GM18519 (cell line): ENCODE data around the gene SIGLEC14.
"Not testable (repeated sequence)": the region's sequence is repeated elsewhere in the genome, so short reads cannot be mapped to it uniquely, and the experiment has no call there.

ENCODE experiments used
- ATAC-seq: cut with Tn5 transposase; IDR thresholded peaks from one replicate; pipeline ENCODE4 v1.9.1; 2021; ENCODE audit warnings: mild to moderate bottlenecking, moderate library complexity; ENCODE audit not compliant: unreplicated experiment, low FRiP score

Gene SIGLEC14

GRCh38 chr19:51675911-51676565 is 29.4 kb upstream of the SIGLEC14 start:
- ATAC-seq = not testable (repeated sequence)

DNA sequence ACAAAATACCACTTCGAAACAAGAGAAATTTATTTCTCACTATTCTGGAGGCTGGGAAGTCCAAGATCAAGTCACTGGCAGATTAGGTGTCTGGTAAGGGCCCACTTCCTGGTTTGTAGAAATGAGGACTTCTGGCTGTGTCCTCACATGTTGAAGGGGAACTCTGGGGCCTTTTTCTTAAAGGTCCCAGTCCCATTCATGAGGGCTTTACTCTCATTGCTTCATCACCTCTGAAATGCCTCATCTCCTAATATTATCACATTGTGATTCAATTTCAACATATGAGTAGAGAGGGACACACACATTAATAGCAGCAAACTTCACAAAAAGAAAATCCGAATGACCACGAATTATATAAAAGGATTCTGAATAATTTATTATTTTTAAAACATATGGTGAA is 21.6 kb upstream of the SIGLEC14 start:
- ATAC-seq = no peak

DNA sequence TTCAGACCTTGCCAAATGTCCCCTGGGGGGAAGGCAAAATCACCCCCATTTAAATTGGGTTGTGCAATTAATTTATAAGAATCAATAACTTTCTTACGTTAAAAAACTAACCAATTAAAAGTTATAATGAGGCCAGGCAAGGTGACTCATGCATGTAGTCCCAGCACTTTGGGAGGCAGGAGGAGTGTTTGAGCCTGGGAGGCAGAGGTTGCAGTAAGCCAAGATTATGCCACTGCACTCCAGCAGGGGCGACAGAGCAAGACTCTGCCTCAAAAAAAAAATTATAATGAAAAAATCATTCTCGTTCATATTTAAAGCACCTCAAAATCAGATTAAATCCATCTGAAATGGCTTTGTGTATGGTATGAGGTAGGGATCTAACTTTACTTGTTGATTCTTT is 18.4 kb upstream of the SIGLEC14 start:
- no peak for ATAC-seq

- no peak for ATAC-seq
Observed at GRCh38 chr19:51664131-51664530, 17.5 kb upstream of the SIGLEC14 start.

DNA sequence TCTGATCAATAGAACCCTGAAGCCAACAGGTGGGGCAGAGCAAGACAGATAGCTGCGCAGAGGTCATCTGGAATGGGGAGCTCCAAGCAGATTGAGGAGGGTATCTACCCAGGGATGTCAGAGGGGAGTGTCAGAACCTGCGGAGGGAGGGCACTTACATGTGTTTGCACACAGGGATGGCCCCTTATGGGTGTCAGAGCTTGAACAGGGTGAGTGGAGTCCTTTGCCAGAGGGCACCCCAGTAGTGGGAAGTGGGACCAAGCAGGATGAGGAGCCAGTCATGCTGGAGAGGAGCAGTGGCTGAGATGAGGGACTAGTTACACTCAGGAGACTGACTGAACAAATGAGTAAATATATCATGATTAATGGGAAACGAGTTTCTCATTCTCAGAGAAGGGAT is 17.0 kb upstream of the SIGLEC14 start:
- no peak for ATAC-seq

- no peak for ATAC-seq
Observed at GRCh38 chr19:51660975-51661600, 14.5 kb upstream of the SIGLEC14 start.

DNA sequence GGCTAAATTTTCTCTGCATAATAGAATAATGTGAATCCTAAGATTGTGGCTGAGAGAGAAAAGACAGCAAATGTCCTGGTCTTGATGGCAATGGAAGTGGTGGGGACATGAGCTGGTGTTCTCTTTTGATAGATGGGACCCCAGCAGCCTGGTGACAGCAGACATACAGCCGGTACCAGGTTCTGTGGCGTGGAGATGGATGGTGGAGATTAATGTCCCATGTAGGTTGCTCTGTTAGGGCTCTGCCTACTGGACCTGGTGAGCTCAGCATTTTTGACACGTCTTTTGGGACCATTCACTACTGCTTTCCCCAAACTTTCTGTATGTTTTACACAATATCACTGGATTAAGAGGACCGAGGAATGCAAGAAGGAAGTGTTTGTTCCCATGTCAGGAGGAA is 8.2 kb upstream of the SIGLEC14 start:
- no peak for ATAC-seq

DNA sequence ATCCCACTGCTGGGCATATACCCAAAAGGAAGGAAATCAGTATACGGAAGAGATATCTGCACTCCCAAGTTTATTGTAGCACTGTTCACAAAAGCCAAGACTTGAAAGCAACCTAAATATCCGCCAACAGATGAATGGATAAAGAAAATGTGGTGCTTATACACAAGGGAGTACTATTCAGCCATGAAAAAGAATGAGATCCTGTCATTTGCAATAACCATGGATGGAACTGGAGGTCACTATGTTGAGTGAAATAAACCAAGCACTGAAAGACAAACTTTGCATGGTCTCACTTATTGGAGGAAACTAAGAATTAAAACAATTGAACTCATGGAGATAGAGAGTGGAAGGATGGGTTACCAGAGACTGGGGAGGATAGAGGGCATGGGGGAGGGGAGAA is 6.5 kb upstream of the SIGLEC14 start:
- ATAC-seq = no peak

- no peak for ATAC-seq
Observed at GRCh38 chr19:51652266-51652665, 5.6 kb upstream of the SIGLEC14 start.

DNA sequence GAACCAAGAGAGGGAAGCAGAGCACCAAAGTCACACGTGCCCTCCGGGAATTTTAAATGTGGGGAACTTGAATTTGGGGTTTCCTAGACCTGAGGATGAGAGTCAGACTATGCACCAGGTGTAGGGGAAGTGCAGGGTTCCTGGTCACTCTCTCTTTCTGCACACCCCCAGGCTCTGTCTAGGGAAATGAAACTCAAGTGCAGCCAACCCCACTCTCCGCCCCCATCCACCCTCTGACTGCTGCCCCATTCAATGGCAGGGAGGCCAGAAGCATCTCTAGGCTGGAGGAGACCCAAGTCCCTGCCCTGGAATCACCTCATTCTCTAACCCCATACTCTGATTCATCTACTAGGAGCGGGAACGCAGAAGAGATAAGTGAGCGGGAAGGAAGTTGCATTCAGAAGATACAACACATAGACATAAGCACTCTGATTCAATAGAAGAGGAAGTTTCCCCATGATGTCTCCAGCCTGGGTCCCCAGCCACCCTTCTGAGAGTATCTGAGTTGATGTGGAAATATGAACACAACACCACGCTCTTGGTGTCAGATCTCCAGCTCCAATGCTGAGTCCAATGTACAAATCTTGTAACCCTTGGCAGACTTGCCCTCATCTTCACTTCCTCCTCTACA is 4.7 kb upstream of the SIGLEC14 start:
- no peak for ATAC-seq

DNA sequence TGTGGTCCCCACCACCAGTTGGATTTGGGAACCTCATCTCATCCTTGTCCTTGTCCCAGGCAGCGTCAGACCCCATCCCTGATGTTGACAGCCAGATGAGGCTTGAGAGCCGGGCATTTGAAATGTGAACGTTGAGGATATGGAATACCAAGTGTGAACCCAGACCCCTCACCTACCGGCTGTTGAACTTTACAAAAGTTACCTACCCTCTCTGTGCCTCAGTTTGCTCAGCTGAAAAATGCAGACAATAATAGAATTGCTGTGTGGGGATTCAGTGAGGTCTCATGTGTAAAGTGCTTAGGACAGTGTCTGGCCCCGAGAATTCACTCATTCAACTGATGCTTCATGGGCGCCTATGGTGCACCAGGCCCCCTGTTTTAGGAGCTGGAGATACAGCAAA is 693 bp upstream of the SIGLEC14 start:
- no peak for ATAC-seq

- ATAC-seq = no peak
Observed at GRCh38 chr19:51644636-51645271, 1.9 kb downstream of the SIGLEC14 start.

GRCh38 chr19:51641648-51642047 is 5.0 kb downstream of the SIGLEC14 start:
- no peak for ATAC-seq

GRCh38 chr19:51640386-51640785 is 6.2 kb downstream of the SIGLEC14 start:
- ATAC-seq = no peak

GRCh38 chr19:51639916-51640315 is 6.7 kb downstream of the SIGLEC14 start:
- no peak for ATAC-seq

DNA sequence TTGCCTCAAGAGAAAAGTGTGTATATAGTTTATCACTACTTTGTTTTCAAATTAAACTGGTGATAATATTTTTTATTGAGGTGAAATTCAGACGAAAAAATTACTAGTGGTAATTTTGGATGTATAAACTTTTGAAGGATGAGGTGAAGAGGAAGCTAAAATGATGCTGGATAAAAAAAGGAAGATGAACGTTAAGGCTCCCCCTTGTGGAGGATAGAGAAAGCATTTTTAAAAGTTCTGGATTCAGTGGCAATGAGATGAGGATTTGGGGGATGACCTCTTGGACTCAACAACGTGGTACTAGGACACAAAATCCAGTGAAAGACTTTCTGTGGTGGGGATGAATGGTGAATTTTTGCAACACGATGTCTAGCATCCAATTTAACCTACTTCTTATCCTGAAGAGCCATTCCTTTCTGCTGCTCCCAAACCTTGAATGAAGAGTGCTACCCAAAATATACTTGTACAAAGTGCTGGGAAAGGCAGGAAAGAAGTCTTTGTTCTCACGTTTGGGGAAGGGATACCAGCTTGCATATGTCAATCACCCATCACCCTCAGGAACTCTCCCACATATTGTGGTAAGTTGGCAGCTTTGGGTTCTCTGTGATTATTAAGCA is 9.2 kb downstream of the SIGLEC14 start:
- ATAC-seq = no peak

- ATAC-seq = no peak
Observed at GRCh38 chr19:51632126-51632525, 14.5 kb downstream of the SIGLEC14 start.

DNA sequence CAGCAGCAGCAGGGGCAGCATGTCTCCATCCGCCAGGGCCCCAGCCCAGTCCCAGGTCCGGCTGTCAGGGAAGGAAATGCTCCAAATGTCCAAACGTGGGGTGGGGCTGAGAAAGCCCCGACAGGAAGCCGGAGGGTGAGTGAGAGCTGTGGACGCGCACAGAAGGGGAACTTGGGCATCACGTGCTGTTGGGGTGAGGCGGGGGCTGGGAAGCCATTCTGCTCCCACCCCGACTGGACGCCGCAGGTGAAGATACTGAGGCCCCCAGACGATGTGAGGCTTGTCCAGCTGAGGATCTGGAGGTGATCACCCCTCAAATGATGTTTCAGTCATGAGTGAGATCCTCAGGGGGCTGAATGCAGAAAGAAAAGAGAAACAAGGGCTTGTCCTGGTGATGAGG is 16.3 kb downstream of the SIGLEC14 start, which contains the start of gene SIGLEC5:
Gene SIGLEC5, minus strand, starts transcription at position 87 of the 400 bp plus-strand sequence. Its CDS starts 66 bp downstream, at position 21.
- ATAC-seq = not testable (repeated sequence)

DNA sequence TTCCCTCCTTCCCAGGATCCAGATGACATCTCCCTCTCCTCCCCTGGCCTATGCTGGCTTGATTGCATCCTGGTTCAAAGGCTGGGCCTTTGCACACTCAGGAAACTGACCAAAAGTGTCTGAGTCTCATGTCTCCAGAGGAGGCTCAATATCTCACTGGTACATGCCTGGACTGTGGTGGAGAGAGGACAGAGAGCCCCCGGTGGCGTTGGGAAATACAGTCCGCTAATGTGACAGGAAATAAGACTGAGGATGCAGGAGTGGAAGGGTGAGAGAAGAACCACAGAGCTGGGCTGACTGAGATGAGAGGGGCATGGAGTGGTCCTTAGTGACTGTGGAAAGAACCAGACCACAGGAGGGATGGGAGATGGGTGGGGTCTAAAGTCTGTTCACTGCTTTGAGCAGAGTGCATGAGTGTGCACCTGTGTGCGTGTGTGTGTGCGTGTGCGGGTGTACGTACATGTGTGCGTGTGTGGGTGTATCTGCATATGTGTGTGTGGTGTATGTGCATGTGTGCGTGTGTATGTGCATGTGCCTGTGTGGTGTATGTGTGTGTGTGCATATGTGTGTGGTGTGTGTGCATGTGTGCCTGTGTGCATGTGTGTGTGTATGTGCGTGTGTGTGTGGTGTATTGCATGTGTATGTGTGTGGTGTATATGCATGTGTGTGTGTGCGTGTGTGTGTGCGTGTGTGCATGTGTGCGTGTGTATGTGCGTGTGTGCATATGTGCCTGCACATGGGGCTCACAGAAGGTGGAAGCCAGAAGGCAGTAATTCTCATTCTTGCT is 18.3 kb downstream of the SIGLEC14 start:
- no peak for ATAC-seq

DNA sequence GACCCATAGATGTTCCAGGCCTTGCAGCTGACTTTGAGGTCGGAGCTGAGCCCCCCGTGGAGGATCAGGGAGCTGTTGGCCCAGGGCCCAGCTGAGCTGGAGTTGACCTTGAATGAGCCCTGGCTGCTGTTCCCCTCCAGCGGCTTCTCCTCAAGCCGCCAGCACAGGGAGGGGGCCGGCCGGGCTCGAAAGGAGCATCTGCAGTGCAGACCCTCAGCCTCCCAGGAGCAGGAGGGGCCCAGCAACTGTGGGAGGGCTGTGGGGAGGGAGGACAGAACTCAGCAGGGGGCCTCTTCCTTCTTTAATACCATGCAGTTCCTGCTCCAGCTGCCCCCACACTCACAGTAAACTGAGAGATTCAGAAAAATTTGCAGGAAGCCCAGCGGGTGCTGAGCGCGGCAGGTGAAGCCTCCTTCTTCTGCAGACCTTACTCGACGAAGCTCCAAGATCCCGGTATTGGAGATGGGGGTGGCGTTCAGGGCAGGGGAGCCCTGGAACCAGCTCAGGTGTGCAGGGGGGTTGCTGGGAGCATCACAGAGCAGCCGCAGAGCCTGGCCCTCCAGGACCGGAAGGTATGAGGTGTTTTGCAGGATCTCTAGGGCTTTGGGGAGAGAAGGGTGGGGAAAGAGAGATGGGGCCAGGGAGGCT is 19.0 kb downstream of the SIGLEC14 start:
- no peak for ATAC-seq
